T-helper 22 cell (primary cell): Measurements from ENCODE around the gene CDK5RAP2.
"Not testable (repeated sequence)": the region's sequence is repeated elsewhere in the genome, so short reads cannot be mapped to it uniquely, and the experiment has no call there.

ENCODE experiments used
- DNase-seq: peaks from one replicate; pipeline ENCODE4 v3.0.0-alpha.2; 2020; ENCODE audit warnings: low read depth

The CDK5RAP2 gene

GRCh38 chr9:120542701-120543490 is 37.1 kb downstream of the CDK5RAP2 start:
- DNase-seq, result no peak

GRCh38 chr9:120541921-120542320 is 38.0 kb downstream of the CDK5RAP2 start:
- DNase-seq, result no peak

GRCh38 chr9:120539951-120540350 is 40.0 kb downstream of the CDK5RAP2 start:
- DNase-seq, result no peak

GRCh38 chr9:120538339-120538738 is 41.6 kb downstream of the CDK5RAP2 start:
- DNase-seq, result no peak

GRCh38 chr9:120536949-120537640 is 42.9 kb downstream of the CDK5RAP2 start:
- no peak for DNase-seq

GRCh38 chr9:120536094-120536493 is 43.9 kb downstream of the CDK5RAP2 start:
- no peak for DNase-seq

GRCh38 chr9:120534266-120534665 is 45.7 kb downstream of the CDK5RAP2 start:
- no peak for DNase-seq

GRCh38 chr9:120532891-120533290 is 47.1 kb downstream of the CDK5RAP2 start:
- no peak for DNase-seq

GRCh38 chr9:120532475-120532874 is 47.5 kb downstream of the CDK5RAP2 start:
- DNase-seq, result no peak

GRCh38 chr9:120531683-120532300 is 48.2 kb downstream of the CDK5RAP2 start:
- no peak for DNase-seq

GRCh38 chr9:120530220-120530832 is 49.6 kb downstream of the CDK5RAP2 start:
- not testable (repeated sequence) for DNase-seq

GRCh38 chr9:120528829-120529228 is 51.1 kb downstream of the CDK5RAP2 start:
- no peak for DNase-seq

GRCh38 chr9:120528327-120528726 is 51.6 kb downstream of the CDK5RAP2 start:
- DNase-seq, result no peak

GRCh38 chr9:120526534-120526933 is 53.4 kb downstream of the CDK5RAP2 start:
- no peak for DNase-seq

- DNase-seq, result no peak
Measured at GRCh38 chr9:120524863-120525262, 55.1 kb downstream of the CDK5RAP2 start.

- DNase-seq, result no peak
Measured at GRCh38 chr9:120524038-120524437, 55.9 kb downstream of the CDK5RAP2 start.

GRCh38 chr9:120522558-120522957 is 57.4 kb downstream of the CDK5RAP2 start:
- DNase-seq, result no peak

- no peak for DNase-seq
Measured at GRCh38 chr9:120522032-120522431, 57.9 kb downstream of the CDK5RAP2 start.

GRCh38 chr9:120521101-120521500 is 58.9 kb downstream of the CDK5RAP2 start:
- DNase-seq, result no peak

GRCh38 chr9:120515996-120516395 is 64.0 kb downstream of the CDK5RAP2 start:
- not testable (repeated sequence) for DNase-seq

GRCh38 chr9:120515481-120515880 is 64.5 kb downstream of the CDK5RAP2 start:
- DNase-seq, result not testable (repeated sequence)

- no peak for DNase-seq
Measured at GRCh38 chr9:120514405-120514804, 65.6 kb downstream of the CDK5RAP2 start.
